ENCODE results near the gene GPM6B.

The GPM6B gene

DNA sequence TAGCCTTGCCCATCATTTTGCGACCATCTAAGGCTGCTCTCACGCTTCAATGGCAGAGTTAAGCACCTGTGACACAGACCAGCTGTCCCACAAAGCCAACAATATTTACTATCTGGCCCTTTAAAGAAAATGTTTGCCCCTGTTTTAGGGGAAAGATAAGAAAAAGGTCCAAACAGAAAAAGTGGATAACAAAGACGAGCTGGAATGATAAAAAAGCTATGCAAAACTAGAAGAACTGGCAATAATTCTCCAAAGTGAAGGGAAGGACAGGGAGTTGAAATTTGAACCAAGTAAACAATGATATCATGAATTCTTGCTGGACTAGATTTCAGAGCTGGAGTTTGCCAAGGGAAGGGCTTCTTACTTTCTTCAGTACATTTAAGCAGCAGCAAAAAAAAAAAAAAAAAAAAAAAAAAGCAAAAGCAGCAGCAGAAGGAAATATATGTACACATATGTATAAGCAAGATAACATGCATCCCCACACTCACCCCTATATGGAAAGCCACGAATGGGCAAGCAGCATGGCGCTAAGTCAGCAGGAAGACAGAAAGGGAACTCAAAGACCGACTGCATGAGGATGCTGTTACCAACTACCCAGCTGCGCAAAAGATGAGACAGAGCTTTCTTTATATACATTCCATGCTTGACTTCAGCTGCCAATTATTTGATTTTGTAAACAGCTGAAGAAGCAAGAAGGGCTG lies 94.9 kb downstream of the GPM6B start:
- no peak for DNase-seq

GRCh38 chrX:13721371-13721770 lies 95.5 kb downstream of the GPM6B start:
- DNase-seq: no peak

Measured in T-helper 2 cell (primary cell).